T-helper 2 cell treated with Interferon-gamma antibody and Interleukin-4, amounts not matched to agents 5 μg/mL and 100 μg/mL, for 36 hours (primary cell): ENCODE results near the gene MMP11.
A peak's percentile ranks its signal among the peaks of the same experiment; 100 is the strongest.
"Not testable (repeated sequence)": the region's sequence is repeated elsewhere in the genome, so short reads cannot be mapped to it uniquely, and the experiment has no call there.

Experiments
- DNase-seq: peaks from one replicate; pipeline ENCODE4 v3.0.0; 2021; ENCODE audit warnings: low spot score
- H3K27ac Mint-ChIP-seq: one replicate; pipeline ENCODE4 v1.8.0; 2021; ENCODE audit warnings: mild to moderate bottlenecking, mixed read lengths
- H3K27me3 Mint-ChIP-seq: one replicate; pipeline ENCODE4 v1.8.0; 2021; ENCODE audit warnings: low read depth, mixed read lengths
- H3K36me3 Mint-ChIP-seq: one replicate; pipeline ENCODE4 v1.8.0; 2021; ENCODE audit warnings: low read depth, mixed read lengths
- H3K4me1 Mint-ChIP-seq: one replicate; pipeline ENCODE4 v1.8.0; 2021; ENCODE audit warnings: low read depth, mixed read lengths
- H3K4me3 Mint-ChIP-seq: one replicate; pipeline ENCODE4 v1.8.0; 2022; ENCODE audit warnings: mild to moderate bottlenecking, moderate library complexity, mixed read lengths
- H3K9me3 Mint-ChIP-seq: one replicate; pipeline ENCODE4 v1.8.0; 2021; ENCODE audit warnings: mixed read lengths

The MMP11 gene

GRCh38 chr22:23772649-23773473 is at the start of gene MMP11:
MMP11 (plus strand) TSS chr22:23772849; CDS start chr22:23772871, 22 bp downstream.
- H3K4me1 Mint-ChIP-seq = peaks cover 6% of the 10 kb centered on the region

GRCh38 chr22:23728108-23728507 is 44.5 kb upstream of the MMP11 start:
- H3K4me1 Mint-ChIP-seq, H3K27ac Mint-ChIP-seq, H3K36me3 Mint-ChIP-seq, H3K9me3 Mint-ChIP-seq, DNase-seq, H3K27me3 Mint-ChIP-seq, H3K4me3 Mint-ChIP-seq: not testable (repeated sequence)

More at GRCh38 chr22:23772649-23773473, at the start of gene MMP11:
- Mint-ChIP-seq H3K27ac (no peak within 1 kb of the TSS), H3K9me3 (no peaks in the 10 kb centered on the region), H3K36me3 (no peaks in the 10 kb centered on the region), H3K27me3 (peaks cover 13% of the 10 kb centered on the region), H3K4me3 (peak within 1 kb of the TSS; percentile 75)
- DNase-seq = peak; percentile 25

- Mint-ChIP-seq H3K4me3 (no peak overlapping the region), H3K27me3 (no peaks in the 10 kb centered on the region), H3K9me3 (no peaks in the 10 kb centered on the region), H3K4me1 (no peaks in the 10 kb centered on the region), H3K36me3 (no peaks in the 10 kb centered on the region), H3K27ac (no peak overlapping the region)
- DNase-seq = no peak
Observed at GRCh38 chr22:23737696-23738095, 35.0 kb upstream of the MMP11 start.

- Mint-ChIP-seq H3K4me3 (no peak overlapping the region), H3K9me3 (no peaks in the 10 kb centered on the region), H3K27me3 (no peaks in the 10 kb centered on the region), H3K36me3 (peaks cover 22% of the 10 kb centered on the region), H3K27ac (no peak overlapping the region), H3K4me1 (no peaks in the 10 kb centered on the region)
- no peak for DNase-seq
Observed at GRCh38 chr22:23742505-23743264, 30.0 kb upstream of the MMP11 start.

GRCh38 chr22:23743303-23743705 is 29.3 kb upstream of the MMP11 start:
- Mint-ChIP-seq H3K9me3 (no peaks in the 10 kb centered on the region), H3K27ac (no peak overlapping the region), H3K4me3 (no peak overlapping the region), H3K36me3 (peaks cover 22% of the 10 kb centered on the region), H3K27me3 (no peaks in the 10 kb centered on the region), H3K4me1 (no peaks in the 10 kb centered on the region)
- no peak for DNase-seq

- peaks cover 22% of the 10 kb centered on the region for H3K36me3 Mint-ChIP-seq
- H3K4me1 Mint-ChIP-seq = no peaks in the 10 kb centered on the region
- no peak overlapping the region for H3K4me3 Mint-ChIP-seq
- no peak overlapping the region for H3K27ac Mint-ChIP-seq
- no peak for DNase-seq
- H3K9me3 Mint-ChIP-seq = no peaks in the 10 kb centered on the region
- no peaks in the 10 kb centered on the region for H3K27me3 Mint-ChIP-seq
Observed at GRCh38 chr22:23744001-23744400, 28.6 kb upstream of the MMP11 start.

- Mint-ChIP-seq H3K36me3 (peaks cover 22% of the 10 kb centered on the region), H3K4me1 (no peaks in the 10 kb centered on the region), H3K27ac (no peak overlapping the region), H3K9me3 (no peaks in the 10 kb centered on the region), H3K4me3 (no peak overlapping the region), H3K27me3 (no peaks in the 10 kb centered on the region)
- no peak for DNase-seq
Observed at GRCh38 chr22:23744485-23744884, 28.2 kb upstream of the MMP11 start.

GRCh38 chr22:23745791-23746190 is 26.9 kb upstream of the MMP11 start:
- Mint-ChIP-seq H3K4me1 (peaks cover 11% of the 10 kb centered on the region), H3K36me3 (peaks cover 22% of the 10 kb centered on the region), H3K4me3 (no peak overlapping the region), H3K27me3 (peaks cover 2% of the 10 kb centered on the region), H3K27ac (no peak overlapping the region), H3K9me3 (no peaks in the 10 kb centered on the region)
- no peak for DNase-seq

GRCh38 chr22:23749841-23750301 is 22.8 kb upstream of the MMP11 start:
- Mint-ChIP-seq H3K4me1 (peaks cover 11% of the 10 kb centered on the region), H3K9me3 (no peaks in the 10 kb centered on the region), H3K27me3 (peaks cover 4% of the 10 kb centered on the region), H3K4me3 (peak overlapping the region; percentile 71), H3K36me3 (peaks cover 6% of the 10 kb centered on the region), H3K27ac (no peak overlapping the region)
- no peak for DNase-seq

- DNase-seq = no peak
- no peak overlapping the region for H3K27ac Mint-ChIP-seq
- peak overlapping the region; percentile 71 for H3K4me3 Mint-ChIP-seq
- H3K27me3 Mint-ChIP-seq = peaks cover 4% of the 10 kb centered on the region
- H3K9me3 Mint-ChIP-seq = no peaks in the 10 kb centered on the region
- H3K4me1 Mint-ChIP-seq = peaks cover 11% of the 10 kb centered on the region
- peaks cover 2% of the 10 kb centered on the region for H3K36me3 Mint-ChIP-seq
Observed at GRCh38 chr22:23750367-23750713, 22.3 kb upstream of the MMP11 start.

GRCh38 chr22:23750714-23751440 is 21.8 kb upstream of the MMP11 start, which contains the start of gene ZNF70:
ZNF70 (minus strand) TSS chr22:23751112; CDS start chr22:23745140, 5,972 bp downstream.
- H3K27me3 Mint-ChIP-seq = peaks cover 4% of the 10 kb centered on the region
- H3K27ac Mint-ChIP-seq = peak within 1 kb of the TSS; percentile 60
- peak within 1 kb of the TSS; percentile 71 for H3K4me3 Mint-ChIP-seq
- H3K9me3 Mint-ChIP-seq = no peaks in the 10 kb centered on the region
- peaks cover 11% of the 10 kb centered on the region for H3K4me1 Mint-ChIP-seq
- peaks cover 2% of the 10 kb centered on the region for H3K36me3 Mint-ChIP-seq
- DNase-seq = peak; percentile 81

GRCh38 chr22:23751441-23751996 is 21.1 kb upstream of the MMP11 start:
- no peaks in the 10 kb centered on the region for H3K9me3 Mint-ChIP-seq
- peaks cover 2% of the 10 kb centered on the region for H3K36me3 Mint-ChIP-seq
- peaks cover 11% of the 10 kb centered on the region for H3K4me1 Mint-ChIP-seq
- peak overlapping the region; percentile 45 for H3K27ac Mint-ChIP-seq
- no peak for DNase-seq
- peaks cover 4% of the 10 kb centered on the region for H3K27me3 Mint-ChIP-seq
- peak overlapping the region; percentile 68 for H3K4me3 Mint-ChIP-seq

- H3K9me3 Mint-ChIP-seq = no peaks in the 10 kb centered on the region
- peak overlapping the region; percentile 60 for H3K27ac Mint-ChIP-seq
- DNase-seq = no peak
- peaks cover 11% of the 10 kb centered on the region for H3K4me1 Mint-ChIP-seq
- peak overlapping the region; percentile 68 for H3K4me3 Mint-ChIP-seq
- H3K27me3 Mint-ChIP-seq = peaks cover 4% of the 10 kb centered on the region
- H3K36me3 Mint-ChIP-seq = no peaks in the 10 kb centered on the region
Observed at GRCh38 chr22:23752090-23752691, 20.5 kb upstream of the MMP11 start.
